ENCODE measurements around the gene MUTYH.
A peak's percentile ranks its signal among the peaks of the same experiment; 100 is the strongest.

The MUTYH gene

DNA sequence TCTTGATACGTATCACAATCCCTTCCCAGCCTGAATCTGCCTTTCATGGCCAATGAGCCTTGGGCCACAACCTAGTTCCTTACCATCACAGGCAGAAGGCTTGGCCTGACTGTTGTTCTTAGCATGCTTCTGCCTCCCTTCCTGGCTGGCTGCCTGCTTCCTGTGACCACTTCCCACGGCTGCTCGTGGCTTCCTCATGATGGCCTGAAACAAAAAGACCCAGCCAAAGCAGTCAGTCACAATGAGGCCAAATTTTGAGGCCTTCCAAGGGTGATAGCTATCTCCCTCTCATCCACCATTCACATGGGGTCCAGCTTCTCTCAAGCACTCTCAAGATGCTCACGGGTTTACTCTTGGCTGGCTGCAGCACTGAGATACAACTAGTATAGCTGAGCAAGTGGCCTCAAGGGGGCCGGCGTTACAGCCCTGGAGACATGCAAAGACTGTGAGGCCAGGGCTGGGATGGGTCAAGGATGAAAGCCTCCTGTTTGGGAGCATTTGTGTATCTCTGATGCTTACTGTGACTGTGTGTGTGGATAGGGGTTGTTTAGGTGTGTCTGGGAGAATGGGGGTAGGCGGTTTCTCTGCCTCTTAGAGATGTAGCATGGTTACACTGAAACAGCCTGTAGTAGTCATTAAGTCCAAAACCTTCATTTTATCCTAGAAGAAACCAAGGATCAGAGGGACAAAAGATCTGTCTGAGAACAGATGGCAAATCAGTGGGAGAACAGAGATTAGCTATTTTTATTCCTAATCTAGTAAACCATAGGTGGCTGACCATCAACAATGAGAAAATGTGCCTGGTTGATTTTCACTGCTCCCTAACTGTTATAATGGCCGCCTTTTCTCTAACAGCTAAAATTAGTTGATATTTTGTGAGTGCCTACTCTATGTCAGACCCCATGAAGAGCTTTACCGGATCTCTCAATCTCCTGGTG, 5.7 kb downstream of the MUTYH start:
- H3K27ac Mint-ChIP-seq, result no peak overlapping the region
- no peaks in the 10 kb centered on the region for H3K9me3 Mint-ChIP-seq
- peaks cover 4% of the 10 kb centered on the region for H3K36me3 Mint-ChIP-seq
- no peak overlapping the region for H3K4me3 Mint-ChIP-seq
- H3K4me1 Mint-ChIP-seq, result peaks cover 46% of the 10 kb centered on the region
- no peaks in the 10 kb centered on the region for H3K27me3 Mint-ChIP-seq

GRCh38 chr1:45332346-45332720, 7.9 kb downstream of the MUTYH start:
- Mint-ChIP-seq H3K36me3 (peaks cover 4% of the 10 kb centered on the region), H3K4me1 (peaks cover 37% of the 10 kb centered on the region), H3K27me3 (no peaks in the 10 kb centered on the region), H3K4me3 (no peak overlapping the region), H3K27ac (no peak overlapping the region), H3K9me3 (no peaks in the 10 kb centered on the region)

DNA sequence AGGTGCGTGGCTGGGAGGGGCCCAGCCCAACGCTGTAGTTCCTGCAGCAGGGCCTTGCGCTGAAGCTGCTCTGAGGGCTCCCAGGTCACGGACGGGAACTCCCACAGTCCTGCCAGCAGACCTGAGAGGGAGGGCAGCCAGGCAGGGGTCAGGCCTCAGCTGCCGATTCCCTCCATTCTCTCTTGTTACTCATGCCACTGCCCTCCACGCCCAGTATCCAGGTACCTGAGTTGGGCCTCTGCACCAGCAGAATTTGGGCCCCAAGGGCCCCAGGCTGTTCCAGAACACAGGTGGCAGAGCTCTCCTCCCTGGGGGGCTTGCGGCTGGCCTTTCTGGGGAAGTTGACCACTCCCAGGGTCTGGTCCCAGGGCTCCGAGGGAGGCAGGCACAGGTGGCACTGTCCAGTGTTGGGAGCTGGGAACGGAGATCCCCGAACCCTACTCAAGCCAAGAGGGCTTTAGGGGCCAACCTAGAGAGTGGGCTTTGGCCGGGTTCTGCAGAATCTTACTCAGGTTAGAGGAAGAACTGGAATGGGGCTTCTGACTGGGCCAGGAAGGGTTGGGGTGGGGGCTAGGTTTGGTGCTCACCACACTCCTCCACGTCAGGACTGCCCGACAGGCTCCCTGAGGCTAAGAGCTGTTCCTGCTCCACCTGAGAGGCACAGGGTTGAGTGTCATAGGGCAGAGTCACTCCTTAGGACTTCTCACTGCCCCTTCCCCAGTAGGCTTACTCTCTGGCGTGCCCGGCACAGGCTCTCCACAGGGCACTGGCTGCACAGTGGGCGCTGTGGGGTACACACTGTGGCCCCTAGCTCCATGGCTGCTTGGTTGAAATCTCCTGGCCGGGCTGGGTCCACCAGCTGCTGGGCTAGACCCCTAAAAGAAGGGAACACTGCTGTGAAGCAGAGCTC, 8.5 kb downstream of the MUTYH start:
- Mint-ChIP-seq H3K27me3 (no peaks in the 10 kb centered on the region), H3K4me3 (no peak overlapping the region), H3K4me1 (peaks cover 34% of the 10 kb centered on the region), H3K27ac (no peak overlapping the region), H3K9me3 (no peaks in the 10 kb centered on the region), H3K36me3 (peaks cover 4% of the 10 kb centered on the region)

DNA sequence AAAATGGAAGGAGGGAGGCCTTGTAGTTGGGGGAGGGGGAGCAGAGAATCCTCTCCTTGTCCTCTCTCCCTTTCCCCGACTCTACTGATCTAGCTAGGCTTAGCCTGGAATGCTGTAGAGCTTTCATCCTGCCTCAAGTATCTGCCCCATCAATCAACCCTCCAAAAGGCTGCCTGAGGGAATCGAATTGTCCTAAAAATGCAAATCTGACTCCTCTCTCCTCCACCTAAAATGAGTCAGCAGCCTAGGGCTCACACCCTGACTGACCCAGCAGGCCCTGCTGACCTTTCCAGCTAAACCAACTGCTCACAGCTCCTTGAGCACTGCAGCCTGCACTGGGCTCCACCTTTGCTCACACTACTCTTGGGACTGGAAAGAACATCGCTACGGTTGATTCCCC, 10.8 kb downstream of the MUTYH start:
- Mint-ChIP-seq H3K27ac (no peak overlapping the region), H3K9me3 (no peaks in the 10 kb centered on the region), H3K36me3 (peaks cover 4% of the 10 kb centered on the region), H3K4me1 (peaks cover 15% of the 10 kb centered on the region), H3K4me3 (no peak overlapping the region), H3K27me3 (no peaks in the 10 kb centered on the region)

DNA sequence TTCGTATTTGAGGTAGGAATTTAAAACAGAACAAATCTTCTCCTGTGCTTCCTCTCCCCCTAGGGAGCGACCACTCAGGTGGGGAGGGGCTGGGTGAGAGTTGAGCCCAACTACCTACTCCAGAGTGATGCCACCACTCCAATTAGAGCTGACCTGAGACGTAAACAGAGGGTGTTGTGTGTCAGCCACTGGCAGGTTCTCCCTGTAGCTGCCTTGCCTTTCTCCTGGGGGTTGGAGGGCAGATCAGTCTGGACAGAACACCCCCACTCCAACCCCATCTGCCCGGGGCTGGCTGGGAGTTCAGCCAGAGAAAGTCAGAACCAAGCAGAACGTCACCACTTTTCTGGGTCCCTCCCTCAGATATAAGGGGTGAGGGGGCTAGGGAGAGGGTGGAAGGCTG, 11.6 kb downstream of the MUTYH start:
- no peaks in the 10 kb centered on the region for H3K27me3 Mint-ChIP-seq
- H3K4me3 Mint-ChIP-seq, result peak overlapping the region; percentile 81
- no peak overlapping the region for H3K27ac Mint-ChIP-seq
- H3K9me3 Mint-ChIP-seq, result no peaks in the 10 kb centered on the region
- H3K36me3 Mint-ChIP-seq, result peaks cover 4% of the 10 kb centered on the region
- H3K4me1 Mint-ChIP-seq, result peaks cover 13% of the 10 kb centered on the region

- no peaks in the 10 kb centered on the region for H3K9me3 Mint-ChIP-seq
- H3K4me3 Mint-ChIP-seq, result peak overlapping the region; percentile 81
- H3K27me3 Mint-ChIP-seq, result no peaks in the 10 kb centered on the region
- peaks cover 13% of the 10 kb centered on the region for H3K4me1 Mint-ChIP-seq
- peak overlapping the region; percentile 17 for H3K27ac Mint-ChIP-seq
- H3K36me3 Mint-ChIP-seq, result peaks cover 4% of the 10 kb centered on the region
Measured at GRCh38 chr1:45327644-45328515, 12.4 kb downstream of the MUTYH start.

DNA sequence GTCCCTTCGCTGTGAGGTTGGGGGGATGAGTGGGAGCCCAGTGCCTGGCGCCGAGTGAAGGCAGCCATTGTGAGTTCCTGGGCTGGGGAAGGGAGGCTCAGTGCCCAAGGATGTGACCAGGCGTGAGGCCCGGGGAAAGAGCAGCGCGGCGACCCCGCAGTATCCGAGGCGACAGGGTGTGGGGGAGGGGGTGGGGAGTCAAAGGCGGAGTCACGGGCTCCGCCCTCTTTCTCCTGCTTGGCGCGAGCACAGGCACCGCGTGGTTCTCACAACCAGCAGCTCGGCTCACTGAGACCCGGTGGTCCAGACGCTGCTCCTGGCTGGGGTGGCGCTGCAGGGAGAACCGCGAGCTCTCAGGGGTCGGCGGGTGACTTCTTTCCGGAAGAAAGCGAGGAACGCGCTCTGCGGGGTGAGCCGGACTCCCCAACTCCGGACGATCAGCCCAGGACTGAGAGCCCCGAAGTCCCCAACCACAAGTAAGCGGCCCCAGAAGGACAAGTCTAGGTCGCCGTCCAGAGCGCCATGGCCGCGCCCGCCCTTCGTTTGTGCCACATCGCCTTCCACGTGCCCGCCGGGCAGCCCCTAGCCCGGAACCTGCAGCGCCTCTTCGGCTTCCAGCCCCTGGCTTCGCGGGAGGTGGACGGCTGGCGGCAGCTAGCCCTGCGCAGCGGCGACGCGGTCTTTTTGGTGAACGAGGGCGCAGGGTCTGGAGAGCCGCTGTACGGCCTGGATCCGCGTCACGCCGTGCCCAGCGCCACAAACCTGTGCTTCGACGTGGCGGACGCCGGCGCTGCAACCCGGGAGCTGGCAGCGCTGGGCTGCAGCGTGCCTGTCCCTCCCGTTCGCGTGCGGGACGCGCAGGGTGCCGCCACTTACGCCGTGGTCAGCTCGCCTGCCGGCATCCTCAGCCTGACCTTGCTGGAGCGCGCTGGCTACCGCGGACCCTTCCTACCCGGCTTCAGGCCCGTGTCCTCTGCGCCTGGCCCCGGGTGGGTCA, 13.3 kb downstream of the MUTYH start, which contains the start of gene HPDL:
Gene HPDL, plus strand, starts transcription at position 269 of the 997 bp plus-strand sequence. Its CDS starts 254 bp downstream, at position 523.
- peak within 1 kb of the TSS; percentile 41 for H3K27ac Mint-ChIP-seq
- H3K9me3 Mint-ChIP-seq, result no peaks in the 10 kb centered on the region
- H3K27me3 Mint-ChIP-seq, result no peaks in the 10 kb centered on the region

GRCh38 chr1:45325851-45326506, 14.3 kb downstream of the MUTYH start:
- H3K27ac Mint-ChIP-seq, result peak overlapping the region; percentile 41
- peak overlapping the region; percentile 81 for H3K4me3 Mint-ChIP-seq

More for the DNA sequence above, 13.3 kb downstream of the MUTYH start, which contains the start of gene HPDL:
- Mint-ChIP-seq H3K36me3 (peaks cover 4% of the 10 kb centered on the region), H3K4me3 (peak within 1 kb of the TSS; percentile 81), H3K4me1 (peaks cover 13% of the 10 kb centered on the region)

DNA sequence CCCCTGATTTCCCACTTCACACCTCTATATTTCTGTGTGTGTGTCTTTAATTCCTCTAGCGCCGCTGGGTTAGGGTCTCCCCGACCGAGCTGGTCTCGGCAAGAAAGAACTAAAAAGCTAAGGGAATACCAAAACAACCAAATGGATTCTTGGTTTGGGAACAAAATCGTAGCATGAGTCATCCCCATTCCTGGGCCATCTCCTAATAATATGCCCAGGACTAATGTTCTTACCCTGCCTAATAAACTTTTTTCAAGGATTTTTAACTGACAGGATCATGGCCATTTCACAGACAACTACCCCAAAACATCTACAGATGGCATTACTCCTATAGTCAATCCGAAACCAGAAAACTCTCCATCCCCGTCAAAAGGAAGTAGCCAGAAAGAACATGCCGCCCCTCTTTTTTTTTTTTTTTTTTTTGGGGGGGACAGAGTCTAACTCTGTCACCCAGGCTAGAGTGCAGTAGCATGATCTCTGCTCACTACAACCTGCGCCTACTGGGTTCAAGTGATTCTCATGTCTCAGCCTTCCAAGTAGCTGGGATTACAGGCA, 17.7 kb downstream of the MUTYH start:
- H3K4me3 Mint-ChIP-seq, result no peak overlapping the region
- H3K9me3 Mint-ChIP-seq, result no peaks in the 10 kb centered on the region
- no peaks in the 10 kb centered on the region for H3K27me3 Mint-ChIP-seq
- H3K27ac Mint-ChIP-seq, result no peak overlapping the region
- H3K36me3 Mint-ChIP-seq, result no peaks in the 10 kb centered on the region
- H3K4me1 Mint-ChIP-seq, result no peaks in the 10 kb centered on the region

More at GRCh38 chr1:45325851-45326506, 14.3 kb downstream of the MUTYH start:
- H3K27me3 Mint-ChIP-seq, result no peaks in the 10 kb centered on the region
- H3K36me3 Mint-ChIP-seq, result peaks cover 4% of the 10 kb centered on the region
- H3K9me3 Mint-ChIP-seq, result no peaks in the 10 kb centered on the region
- peaks cover 13% of the 10 kb centered on the region for H3K4me1 Mint-ChIP-seq

- Mint-ChIP-seq H3K4me3 (no peak overlapping the region), H3K27me3 (no peaks in the 10 kb centered on the region), H3K36me3 (no peaks in the 10 kb centered on the region), H3K27ac (no peak overlapping the region), H3K9me3 (no peaks in the 10 kb centered on the region), H3K4me1 (no peaks in the 10 kb centered on the region)
Measured at GRCh38 chr1:45321444-45321843, 18.8 kb downstream of the MUTYH start.

DNA sequence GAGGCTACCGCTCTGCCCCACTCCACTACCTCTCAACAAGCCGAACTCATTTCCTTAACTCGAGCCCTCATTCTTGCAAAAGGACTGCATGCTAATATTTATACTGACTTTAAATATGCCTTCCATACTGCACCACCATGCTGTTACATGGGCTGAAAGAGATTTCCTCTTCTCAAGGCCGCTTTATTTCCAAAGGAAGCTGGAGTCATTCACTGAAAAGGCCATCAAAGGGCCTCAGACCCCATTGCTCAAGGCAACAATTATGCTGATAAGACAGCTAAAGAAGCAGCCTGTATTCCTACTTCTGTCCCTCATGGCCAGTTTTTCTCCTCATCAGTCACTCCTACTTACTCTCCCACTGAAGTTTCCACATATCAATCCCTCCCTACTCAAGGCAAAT, 20.5 kb downstream of the MUTYH start:
- no peak overlapping the region for H3K27ac Mint-ChIP-seq
- H3K4me1 Mint-ChIP-seq, result no peaks in the 10 kb centered on the region
- H3K4me3 Mint-ChIP-seq, result no peak overlapping the region
- H3K9me3 Mint-ChIP-seq, result no peaks in the 10 kb centered on the region
- no peaks in the 10 kb centered on the region for H3K36me3 Mint-ChIP-seq
- H3K27me3 Mint-ChIP-seq, result no peaks in the 10 kb centered on the region

- Mint-ChIP-seq H3K9me3 (no peaks in the 10 kb centered on the region), H3K27me3 (no peaks in the 10 kb centered on the region), H3K27ac (no peak overlapping the region), H3K36me3 (no peaks in the 10 kb centered on the region), H3K4me1 (no peaks in the 10 kb centered on the region), H3K4me3 (no peak overlapping the region)
Measured at GRCh38 chr1:45317166-45317565, 23.1 kb downstream of the MUTYH start.

GRCh38 chr1:45314266-45314665, 26.0 kb downstream of the MUTYH start:
- Mint-ChIP-seq H3K27ac (no peak overlapping the region), H3K27me3 (no peaks in the 10 kb centered on the region), H3K4me3 (no peak overlapping the region), H3K36me3 (no peaks in the 10 kb centered on the region), H3K4me1 (no peaks in the 10 kb centered on the region), H3K9me3 (no peaks in the 10 kb centered on the region)

All from activated naive CD4-positive, alpha-beta T cell treated with anti-CD3 and anti-CD28 coated beads, Interleukin-2, amount 50 U/mL, for 24 hours (primary cell).